IMR-90 (cell line): Measurements from ENCODE around the gene MAGI3. TPM values are rescaled to one million over a fixed set of nuclear protein-coding genes. Genes with fewer than 3 reads are reported as not detected.

ENCODE experiments used
- ATAC-seq: fragments of 200-7000 bp; cut with Tn5 transposase; 2 replicates; pipeline ENCODE4 v1.9.1; 2020; ENCODE audit warnings: low read depth, mild to moderate bottlenecking, moderate library complexity
- BruUV-seq: library from RNA; stranded (reverse); fragments of 400-500 nt; replicated peaks from 2 replicates; lab custom pipeline; 2021; lab: Mats Ljungman, UMichigan
- CTCF ChIA-PET: fragments of 300-600 bp; formaldehyde crosslinking; extraction: SDS; loops from one replicate; lab custom pipeline; 2021; ENCODE audit warnings: antibody characterized with exemption; lab: Yijun Ruan, JAX
- POLR2A ChIA-PET: fragments of 300-600 bp; sonication (Branson Sonifier 250); formaldehyde crosslinking; loops from one replicate; lab custom pipeline; 2022; ENCODE audit warnings: antibody characterized with exemption; ENCODE audit not compliant: unreplicated experiment; lab: Charles Lee
- DNase-seq: peaks from one replicate; pipeline ENCODE4 v3.0.0; 2013
- H2AFZ ChIP-seq: replicated peaks from 2 replicates; pipeline ENCODE3; 2013; ENCODE audit warnings: low read length, mild to moderate bottlenecking; ENCODE audit not compliant: poor library complexity
- H2AK5ac ChIP-seq: 2 replicates; pipeline ENCODE4 v1.6.1; 2013; ENCODE audit warnings: low read depth, low read length, inconsistent platforms
- H2AK9ac ChIP-seq: replicated peaks from 2 replicates; pipeline ENCODE3; 2013; ENCODE audit warnings: mild to moderate bottlenecking, low read depth, low read length, moderate library complexity; ENCODE audit not compliant: poor library complexity
- H2BK120ac ChIP-seq: 2 replicates; pipeline ENCODE4 v1.6.1; 2013; ENCODE audit warnings: low read depth, low read length, inconsistent platforms
- H2BK15ac ChIP-seq: 3 replicates; pipeline ENCODE4 v1.6.1; 2013; ENCODE audit warnings: low read depth, low read length, inconsistent platforms
- H2BK20ac ChIP-seq: 2 replicates; pipeline ENCODE4 v1.6.1; 2013; ENCODE audit warnings: low read depth, mild to moderate bottlenecking, inconsistent platforms, low read length, moderate library complexity
- H2BK5ac ChIP-seq: 2 replicates; pipeline ENCODE4 v1.6.1; 2013; ENCODE audit warnings: mild to moderate bottlenecking, low read depth, low read length, inconsistent platforms; ENCODE audit not compliant: poor library complexity, severe bottlenecking
- H3K14ac ChIP-seq: replicated peaks from 2 replicates; pipeline ENCODE4 v1.6.1; 2013; ENCODE audit warnings: low read depth, low read length, inconsistent platforms
- H3K18ac ChIP-seq: 2 replicates; pipeline ENCODE4 v1.6.1; 2013; ENCODE audit warnings: low read depth, low read length, control low read depth
- H3K23ac ChIP-seq: 2 replicates; pipeline ENCODE4 v1.6.1; 2013; ENCODE audit warnings: low read depth, low read length, inconsistent platforms
- H3K27ac ChIP-seq: 2 replicates; pipeline ENCODE4 v1.5.1; 2013; ENCODE audit warnings: mild to moderate bottlenecking, control low read depth, low read length; ENCODE audit not compliant: insufficient read depth
- H3K27me3 ChIP-seq: 2 replicates; pipeline ENCODE4 v1.6.1; 2013; ENCODE audit warnings: low read length; ENCODE audit not compliant: control insufficient read depth, insufficient read depth
- H3K36me3 ChIP-seq: 2 replicates; pipeline ENCODE4 v1.6.1; 2013; ENCODE audit warnings: low read length, mixed read lengths; ENCODE audit not compliant: control insufficient read depth, insufficient read depth
- H3K4ac ChIP-seq: 2 replicates; pipeline ENCODE4 v1.6.1; 2013; ENCODE audit warnings: low read depth, low read length, inconsistent platforms
- H3K4me1 ChIP-seq: 2 replicates; pipeline ENCODE4 v1.6.1; 2013; ENCODE audit warnings: low read length, mixed read lengths; ENCODE audit not compliant: control insufficient read depth, insufficient read depth
- H3K4me2 ChIP-seq: 2 replicates; pipeline ENCODE4 v1.6.1; 2013; ENCODE audit warnings: low read depth, mild to moderate bottlenecking, control low read depth, low read length, moderate library complexity
- H3K4me3 ChIP-seq: 2 replicates; pipeline ENCODE4 v1.5.1; 2013; ENCODE audit warnings: low read depth, mild to moderate bottlenecking, control low read depth, low read length, moderate library complexity; ENCODE audit not compliant: insufficient read depth
- H3K56ac ChIP-seq: 2 replicates; pipeline ENCODE4 v1.6.1; 2013; ENCODE audit warnings: low read length, inconsistent platforms; ENCODE audit not compliant: insufficient read depth; ENCODE audit errors: extremely low read depth
- H3K79me1 ChIP-seq, 2 experiments: 2 replicates each; pipeline ENCODE4 v1.6.1; 2013; ENCODE audit warnings: low read length in 2 of 2, inconsistent platforms in 1 of 2, low read depth in 1 of 2
- H3K9ac ChIP-seq: 2 replicates; pipeline ENCODE4 v1.6.1; 2013; ENCODE audit warnings: low read depth, low read length, control low read depth
- H3K9me1 ChIP-seq: 2 replicates; pipeline ENCODE4 v1.6.1; 2013; ENCODE audit warnings: low read length, inconsistent platforms; ENCODE audit not compliant: insufficient read depth
- H3K9me3 ChIP-seq: 2 replicates; pipeline ENCODE4 v1.6.1; 2013; ENCODE audit warnings: low read length; ENCODE audit not compliant: control insufficient read depth, insufficient read depth
- H4K20me1 ChIP-seq: 2 replicates; pipeline ENCODE4 v1.6.1; 2013; ENCODE audit warnings: low read length, inconsistent platforms; ENCODE audit not compliant: insufficient read depth
- H4K5ac ChIP-seq: 2 replicates; pipeline ENCODE4 v1.6.1; 2013; ENCODE audit warnings: mild to moderate bottlenecking, low read depth, low read length, control low read depth
- H4K8ac ChIP-seq, 2 experiments: 2 replicates each; pipeline ENCODE4 v1.6.1; 2013; ENCODE audit warnings: low read depth in 2 of 2, low read length in 2 of 2, control low read depth in 1 of 2, inconsistent platforms in 1 of 2
- H4K91ac ChIP-seq: 2 replicates; pipeline ENCODE4 v1.6.1; 2013; ENCODE audit warnings: low read depth, low read length, inconsistent platforms; ENCODE audit not compliant: insufficient read depth
- MAFK ChIP-seq: IDR thresholded peaks from 2 replicates; pipeline ENCODE4 v1.6.1; 2012; ENCODE audit warnings: low read depth, low read length, improper control_type of control experiment
- NFE2L2 ChIP-seq: fragments of 150-350 bp; IDR thresholded peaks from 2 replicates; pipeline ENCODE4 v1.6.1; 2016; ENCODE audit warnings: low read depth, mild to moderate bottlenecking, low read length
- RAD21 ChIP-seq: IDR thresholded peaks from 2 replicates; pipeline ENCODE4 v1.6.1; 2012; ENCODE audit warnings: low read length, improper control_type of control experiment
- RCOR1 ChIP-seq: IDR thresholded peaks from 2 replicates; pipeline ENCODE4 v1.6.1; 2012; ENCODE audit warnings: mild to moderate bottlenecking, low read length, improper control_type of control experiment; ENCODE audit not compliant: insufficient replicate concordance
- WGBS, 2 experiments: methylation state at CpG; one replicate each; pipeline versions ENCODE4 v1.1.5 to v1.1.7; 2013; ENCODE audit warnings: missing lambda C conversion rate in 2 of 2; ENCODE audit not compliant: insufficient read length in 1 of 2; ENCODE audit errors: extremely low coverage in 2 of 2; 5-methylcytosine and 5-hydroxymethylcytosine counted together
- dilution Hi-C: fragments of 300-500 bp; cut with HindIII; formaldehyde crosslinking; loops from one replicate; pipeline ENCODE4 v1.14.3; 2018; ENCODE audit warnings: low sequenced_read_pairs; ENCODE audit not compliant: unreplicated experiment
- in situ Hi-C: fragments of 300-500 bp; cut with MboI; formaldehyde crosslinking; loops from 3 replicates; pipeline ENCODE4 v1.14.3; 2019; ENCODE audit warnings: low sequenced_read_pairs, inconsistent platforms, mixed read lengths
- intact Hi-C: fragments of 100-400 bp; cut with micrococcal nuclease; formaldehyde crosslinking; loops from 2 replicates; pipeline ENCODE4 v1.10.0; 2022
- polyA plus RNA-seq, 3 experiments: library from polyadenylated mRNA; depleted of rRNA; stranded (reverse); fragments of >200 nt; gene quantifications; 2 replicates each; pipeline ENCODE4 v1.2.3, GENCODE V29; 2012; ENCODE audit warnings: low replicate concordance in 1 of 3
- total RNA-seq: library from RNA; depleted of rRNA; stranded (reverse); fragments of >200 nt; gene quantifications from 2 replicates; pipeline ENCODE4 v1.2.3, GENCODE V29; 2012
- TF ChIP-seq, protein P1 (sequence below): conservative IDR thresholded peaks from 2 replicates; pipeline ENCODE4 v1.5.1; 2012; ENCODE audit warnings: mild to moderate bottlenecking, low read depth, low read length, improper control_type of control experiment

Gene MAGI3
- total and polyA plus RNA-seq, 2 of the 4 experiments (the other 2 are of a cell fraction) = 2.5 to 8.8 TPM

DNA sequence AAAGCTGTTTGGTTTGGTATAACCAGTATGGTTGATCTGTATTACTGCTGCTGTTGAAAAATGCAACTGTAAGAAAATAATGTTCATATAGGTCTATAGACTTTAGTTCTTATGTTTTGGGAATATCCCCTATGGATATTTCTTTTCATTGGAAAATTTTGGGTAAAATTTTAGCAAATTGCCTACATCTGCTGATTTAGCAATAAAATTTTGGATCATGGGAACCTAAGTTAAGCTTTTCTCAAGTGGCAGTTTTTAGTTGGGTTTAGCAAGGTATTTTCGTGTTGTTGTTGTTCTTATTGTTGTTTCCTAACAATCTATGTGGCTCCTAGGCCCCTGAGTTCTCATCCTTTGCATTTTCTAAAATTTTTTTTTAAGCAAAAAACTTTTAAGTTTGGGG lies 201.9 kb downstream of the MAGI3 start:
- no peak overlapping the region for H2BK20ac ChIP-seq
- no peak overlapping the region for H4K5ac ChIP-seq
- no peak overlapping the region for H3K56ac ChIP-seq
- H2BK120ac ChIP-seq = no peak overlapping the region
- in situ Hi-C loops = no loop called here
- H2AFZ ChIP-seq = no peak overlapping the region
- dilution Hi-C loops = no loop called here
- H3K9ac ChIP-seq = no peak overlapping the region
- H4K20me1 ChIP-seq = no peaks in the 10 kb centered on the region
- H3K4ac ChIP-seq = no peak overlapping the region
- H2AK9ac ChIP-seq = no peak overlapping the region
- H3K4me1 ChIP-seq = no peaks in the 10 kb centered on the region
- no peak for DNase-seq
- H3K9me1 ChIP-seq = no peaks in the 10 kb centered on the region
- H4K8ac ChIP-seq = no peak overlapping the region
- no peak for ATAC-seq
- TF ChIP-seq, protein P1, sequence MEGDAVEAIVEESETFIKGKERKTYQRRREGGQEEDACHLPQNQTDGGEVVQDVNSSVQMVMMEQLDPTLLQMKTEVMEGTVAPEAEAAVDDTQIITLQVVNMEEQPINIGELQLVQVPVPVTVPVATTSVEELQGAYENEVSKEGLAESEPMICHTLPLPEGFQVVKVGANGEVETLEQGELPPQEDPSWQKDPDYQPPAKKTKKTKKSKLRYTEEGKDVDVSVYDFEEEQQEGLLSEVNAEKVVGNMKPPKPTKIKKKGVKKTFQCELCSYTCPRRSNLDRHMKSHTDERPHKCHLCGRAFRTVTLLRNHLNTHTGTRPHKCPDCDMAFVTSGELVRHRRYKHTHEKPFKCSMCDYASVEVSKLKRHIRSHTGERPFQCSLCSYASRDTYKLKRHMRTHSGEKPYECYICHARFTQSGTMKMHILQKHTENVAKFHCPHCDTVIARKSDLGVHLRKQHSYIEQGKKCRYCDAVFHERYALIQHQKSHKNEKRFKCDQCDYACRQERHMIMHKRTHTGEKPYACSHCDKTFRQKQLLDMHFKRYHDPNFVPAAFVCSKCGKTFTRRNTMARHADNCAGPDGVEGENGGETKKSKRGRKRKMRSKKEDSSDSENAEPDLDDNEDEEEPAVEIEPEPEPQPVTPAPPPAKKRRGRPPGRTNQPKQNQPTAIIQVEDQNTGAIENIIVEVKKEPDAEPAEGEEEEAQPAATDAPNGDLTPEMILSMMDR = no peak
- TF ChIP-seq RAD21 (no peak), RCOR1 (no peak), MAFK (peak; percentile 61), NFE2L2 (no peak)
- CTCF ChIA-PET = interaction anchor here (0.7 kb wide), 1 partner anchor 71 kb away, joined by 3 read pairs; no protein-coding TSS in a partner anchor
- no peak overlapping the region for H2BK5ac ChIP-seq
- no peak overlapping the region for H2BK15ac ChIP-seq
- no peak overlapping the region for H3K23ac ChIP-seq
- H4K91ac ChIP-seq = no peak overlapping the region
- intact Hi-C loops = no loop called here
- H3K18ac ChIP-seq = no peak overlapping the region
- H3K79me1 ChIP-seq = no peaks in the 10 kb centered on the region
- no TSS peak for BruUV-seq
- no peak overlapping the region for H3K4me3 ChIP-seq
- H3K14ac ChIP-seq = no peak overlapping the region
- H3K4me2 ChIP-seq = no peak overlapping the region
- peaks cover 2% of the 10 kb centered on the region; the same call in 1 of the 2 replicates for H3K36me3 ChIP-seq
- no peaks in the 10 kb centered on the region for H3K9me3 ChIP-seq
- WGBS, 2 experiments = no CpG with 5 or more reads among the region's 1 CpG
- H2AK5ac ChIP-seq = no peak overlapping the region
- no peak overlapping the region for H3K27ac ChIP-seq
- POLR2A ChIA-PET = interaction anchor here (0.5 kb wide), 1 partner anchor 976 kb away, joined by 3 read pairs; no protein-coding TSS in a partner anchor
- no peaks in the 10 kb centered on the region for H3K27me3 ChIP-seq
